GM18517 (cell line): ENCODE data around the gene PAPLN.

Source experiments
- ATAC-seq: cut with Tn5 transposase; IDR thresholded peaks from one replicate; pipeline ENCODE4 v1.9.1; 2021; ENCODE audit warnings: mild to moderate bottlenecking, moderate library complexity; ENCODE audit not compliant: unreplicated experiment

The PAPLN gene

GRCh38 chr14:73258845-73259611 lies 21.7 kb downstream of the PAPLN start:
- ATAC-seq: no peak

- no peak for ATAC-seq
These were observed 22.5 kb downstream of the PAPLN start for GRCh38 chr14:73259837-73260236.

GRCh38 chr14:73260574-73260973 lies 23.3 kb downstream of the PAPLN start:
- no peak for ATAC-seq

GRCh38 chr14:73261075-73261474 lies 23.8 kb downstream of the PAPLN start:
- ATAC-seq: no peak

GRCh38 chr14:73261520-73262426 lies 24.5 kb downstream of the PAPLN start:
- ATAC-seq: no peak

- ATAC-seq: no peak
These were observed 25.3 kb downstream of the PAPLN start for GRCh38 chr14:73262427-73263183.

- ATAC-seq: no peak
These were observed 26.3 kb downstream of the PAPLN start for GRCh38 chr14:73263606-73264005.

- no peak for ATAC-seq
These were observed 27.0 kb downstream of the PAPLN start for GRCh38 chr14:73264080-73264884.

- no peak for ATAC-seq
These were observed 27.8 kb downstream of the PAPLN start for GRCh38 chr14:73264885-73265720.

- no peak for ATAC-seq
These were observed 28.4 kb downstream of the PAPLN start for GRCh38 chr14:73265721-73266046.

- no peak for ATAC-seq
These were observed 29.0 kb downstream of the PAPLN start for GRCh38 chr14:73266317-73266716.

- ATAC-seq: no peak
These were observed 30.2 kb downstream of the PAPLN start for GRCh38 chr14:73267474-73267873.

GRCh38 chr14:73269729-73270531 lies 32.6 kb downstream of the PAPLN start:
- peak; percentile 52 for ATAC-seq

GRCh38 chr14:73272393-73272792 lies 35.1 kb downstream of the PAPLN start:
- ATAC-seq: no peak

GRCh38 chr14:73273799-73274198 lies 36.5 kb downstream of the PAPLN start:
- ATAC-seq: no peak

GRCh38 chr14:73276836-73277235 lies 39.5 kb downstream of the PAPLN start:
- no peak for ATAC-seq

- no peak for ATAC-seq
These were observed 40.1 kb downstream of the PAPLN start for GRCh38 chr14:73277376-73277775.

GRCh38 chr14:73280903-73281302 lies 43.6 kb downstream of the PAPLN start:
- ATAC-seq: no peak
